ENCODE data around the gene ADAMTS3.

Gene ADAMTS3

DNA sequence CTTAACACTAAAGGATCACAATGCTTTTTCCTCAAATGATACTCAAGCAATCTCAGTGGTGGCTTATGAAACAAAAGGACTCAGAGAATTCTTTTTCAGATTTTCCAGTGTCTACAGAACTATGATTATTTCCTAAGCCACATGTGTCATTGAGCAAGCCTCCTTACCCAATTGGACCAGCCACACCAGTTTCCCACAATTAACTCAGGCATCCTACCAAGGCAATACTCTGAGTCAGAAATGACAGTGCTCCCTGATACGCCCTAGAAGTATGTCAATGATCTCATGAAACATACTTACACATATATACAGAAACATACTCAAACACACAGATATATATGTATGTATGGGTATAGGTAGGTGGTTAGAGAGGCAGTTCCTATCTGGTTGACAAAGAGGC lies 4.8 kb downstream of the ADAMTS3 start:
- TF ChIP-seq, protein P1, sequence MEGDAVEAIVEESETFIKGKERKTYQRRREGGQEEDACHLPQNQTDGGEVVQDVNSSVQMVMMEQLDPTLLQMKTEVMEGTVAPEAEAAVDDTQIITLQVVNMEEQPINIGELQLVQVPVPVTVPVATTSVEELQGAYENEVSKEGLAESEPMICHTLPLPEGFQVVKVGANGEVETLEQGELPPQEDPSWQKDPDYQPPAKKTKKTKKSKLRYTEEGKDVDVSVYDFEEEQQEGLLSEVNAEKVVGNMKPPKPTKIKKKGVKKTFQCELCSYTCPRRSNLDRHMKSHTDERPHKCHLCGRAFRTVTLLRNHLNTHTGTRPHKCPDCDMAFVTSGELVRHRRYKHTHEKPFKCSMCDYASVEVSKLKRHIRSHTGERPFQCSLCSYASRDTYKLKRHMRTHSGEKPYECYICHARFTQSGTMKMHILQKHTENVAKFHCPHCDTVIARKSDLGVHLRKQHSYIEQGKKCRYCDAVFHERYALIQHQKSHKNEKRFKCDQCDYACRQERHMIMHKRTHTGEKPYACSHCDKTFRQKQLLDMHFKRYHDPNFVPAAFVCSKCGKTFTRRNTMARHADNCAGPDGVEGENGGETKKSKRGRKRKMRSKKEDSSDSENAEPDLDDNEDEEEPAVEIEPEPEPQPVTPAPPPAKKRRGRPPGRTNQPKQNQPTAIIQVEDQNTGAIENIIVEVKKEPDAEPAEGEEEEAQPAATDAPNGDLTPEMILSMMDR (IDR thresholded peaks at IDR 0.05): no peak
- Histone ChIP-seq H3K9me3 (no peaks in the 10 kb centered on the region), H3K27me3 (peaks cover 53% of the 10 kb centered on the region), H3K4me3 (ENCODE audit: low read depth in 1 of 2, low read length in 1 of 2) (no peak overlapping the region), H3K27ac (no peak overlapping the region), H3K36me3 (no peaks in the 10 kb centered on the region), H3K4me1 (ENCODE audit: control insufficient read depth in 1 of 2, insufficient read depth in 1 of 2, low read depth in 1 of 2, low read length in 1 of 2) (peaks cover 16 to 18% of the 10 kb centered on the region in 2 experiments)

- Histone ChIP-seq H3K4me3 (ENCODE audit: low read depth in 1 of 2, low read length in 1 of 2) (no peak overlapping the region), H3K36me3 (no peaks in the 10 kb centered on the region), H3K27me3 (no peaks in the 10 kb centered on the region), H3K9me3 (no peaks in the 10 kb centered on the region), H3K4me1 (ENCODE audit: control insufficient read depth in 1 of 2, insufficient read depth in 1 of 2, low read depth in 1 of 2, low read length in 1 of 2) (no peaks in the 10 kb centered on the region), H3K27ac (no peak overlapping the region)
- TF ChIP-seq, protein P1 (IDR thresholded peaks at IDR 0.05): no peak
Measured at GRCh38 chr4:72558655-72559054, 10.4 kb downstream of the ADAMTS3 start.

GRCh38 chr4:72557021-72557420 lies 12.0 kb downstream of the ADAMTS3 start:
- H3K27me3 ChIP-seq: no peaks in the 10 kb centered on the region
- TF ChIP-seq, protein P1 (IDR thresholded peaks at IDR 0.05): no peak
- H3K9me3 ChIP-seq: no peaks in the 10 kb centered on the region
- H3K27ac ChIP-seq: no peak overlapping the region
- no peak overlapping the region for H3K4me3 ChIP-seq (ENCODE audit: low read depth in 1 of 2, low read length in 1 of 2)
- H3K36me3 ChIP-seq: no peaks in the 10 kb centered on the region
- no peaks in the 10 kb centered on the region for H3K4me1 ChIP-seq (ENCODE audit: control insufficient read depth in 1 of 2, insufficient read depth in 1 of 2, low read depth in 1 of 2, low read length in 1 of 2)

DNA sequence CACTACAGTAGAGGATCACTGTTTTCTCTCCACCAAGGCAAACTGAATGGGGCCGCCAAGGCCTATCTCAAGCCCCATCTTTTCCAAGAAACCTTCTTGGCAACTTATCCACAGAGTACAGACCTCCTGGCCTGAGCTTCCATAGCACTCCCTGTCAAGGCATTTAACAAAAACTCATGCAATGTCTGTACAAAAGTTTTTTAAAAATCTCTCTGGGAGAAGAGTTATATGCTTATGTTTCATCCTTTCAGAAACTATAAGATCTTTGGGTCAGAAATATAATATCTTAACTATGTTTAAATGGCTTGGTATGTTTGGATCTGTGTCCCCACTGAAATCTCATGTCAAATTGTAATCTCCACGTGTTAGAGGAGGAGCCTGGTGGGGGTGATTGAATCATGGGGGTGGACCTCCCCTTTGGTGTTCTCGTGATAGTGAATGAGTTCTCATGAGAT lies 13.6 kb downstream of the ADAMTS3 start:
- H3K27ac ChIP-seq: no peak overlapping the region
- TF ChIP-seq, protein P1 (IDR thresholded peaks at IDR 0.05): no peak
- no peak overlapping the region for H3K4me3 ChIP-seq (ENCODE audit: low read depth in 1 of 2, low read length in 1 of 2)
- no peaks in the 10 kb centered on the region for H3K36me3 ChIP-seq
- no peaks in the 10 kb centered on the region for H3K9me3 ChIP-seq
- no peaks in the 10 kb centered on the region for H3K27me3 ChIP-seq
- H3K4me1 ChIP-seq (ENCODE audit: control insufficient read depth in 1 of 2, insufficient read depth in 1 of 2, low read depth in 1 of 2, low read length in 1 of 2): no peaks in the 10 kb centered on the region

- H3K4me1 ChIP-seq (ENCODE audit: control insufficient read depth in 1 of 2, insufficient read depth in 1 of 2, low read depth in 1 of 2, low read length in 1 of 2): no peaks in the 10 kb centered on the region
- H3K27me3 ChIP-seq: no peaks in the 10 kb centered on the region
- TF ChIP-seq, protein P1 (IDR thresholded peaks at IDR 0.05): no peak
- no peak overlapping the region for H3K27ac ChIP-seq
- no peaks in the 10 kb centered on the region for H3K9me3 ChIP-seq
- no peak overlapping the region for H3K4me3 ChIP-seq (ENCODE audit: low read depth in 1 of 2, low read length in 1 of 2)
- no peaks in the 10 kb centered on the region for H3K36me3 ChIP-seq
Measured at GRCh38 chr4:72553540-72554337, 15.3 kb downstream of the ADAMTS3 start.

Data from neutrophil (primary cell).